OCI-LY3 (cell line): ENCODE measurements around the gene ZNF662.

Experiments
- CTCF ChIP-seq: fragments of 200-600, 300-600 bp; sonication (generic); IDR thresholded peaks from 2 replicates; pipeline ENCODE4 v1.5.1; 2014; ENCODE audit warnings: antibody characterized with exemption, low read length, low read depth
- EZH2phosphoT487 ChIP-seq: fragments of 200-600 bp; shearing (Covaris generic); IDR thresholded peaks from 2 replicates; pipeline ENCODE4 v1.6.1; 2018; ENCODE audit warnings: antibody characterized with exemption, mixed run types, low read depth

DNA sequence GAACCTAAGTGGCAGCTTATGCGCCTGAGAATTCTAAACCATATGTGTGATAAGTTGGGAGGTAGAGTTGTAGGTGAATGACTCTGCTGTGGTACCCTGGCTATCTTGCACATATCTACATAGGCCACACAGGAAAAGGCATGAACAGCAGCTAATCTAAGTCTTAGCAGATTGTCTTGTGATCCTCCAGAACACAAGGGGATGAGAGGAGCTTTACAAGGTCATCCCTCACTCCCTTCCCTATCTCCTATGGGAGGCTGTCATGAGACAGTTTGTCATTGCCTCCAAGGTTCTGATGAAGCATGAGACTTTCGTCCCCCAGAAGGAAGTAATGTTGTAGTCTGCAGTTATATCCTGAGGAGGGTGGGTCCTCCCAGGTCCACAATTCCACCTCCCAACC, 3.7 kb upstream of the ZNF662 start:
- TF ChIP-seq CTCF, result no peak
- no peak for TF ChIP-seq EZH2phosphoT487
